ENCODE results near the gene SLIT3.

- TF ChIP-seq CTCF (IDR thresholded peaks at IDR 0.05), result no peak
- TF ChIP-seq POLR2AphosphoS5 (IDR thresholded peaks at IDR 0.05), result no peak
- TF ChIP-seq EP300 (IDR thresholded peaks at IDR 0.05), result no peak
- no peak for TF ChIP-seq POLR2A (IDR thresholded peaks at IDR 0.05)
Measured at GRCh38 chr5:169015991-169016390, 284.9 kb downstream of the SLIT3 start.
